RWPE1 (cell line): ENCODE data around the gene CD46.
A peak's percentile ranks its signal among the peaks of the same experiment; 100 is the strongest.
"Not testable (repeated sequence)": the region's sequence is repeated elsewhere in the genome, so short reads cannot be mapped to it uniquely, and the experiment has no call there.

Experiments used
- CTCF ChIA-PET: fragments of 350-600 bp; sonication (Branson Sonifier 250); formaldehyde crosslinking; extraction: SDS; loops from one replicate; lab custom pipeline; 2021; lab: Yijun Ruan, JAX
- POLR2A ChIA-PET: fragments of 400-600 bp; formaldehyde crosslinking; extraction: SDS; loops from one replicate; lab custom pipeline; 2020; ENCODE audit warnings: antibody characterized with exemption; ENCODE audit not compliant: low non-redundant PET; lab: Yijun Ruan, JAX
- DNase-seq: peaks from one replicate; pipeline ENCODE4 v3.0.0; 2012; ENCODE audit warnings: low spot score
- H3K27ac ChIP-seq: fragments of 450-650 bp; 2 replicates; pipeline ENCODE4 v1.5.1; 2017
- CTCF ChIP-seq: fragments of 450-650 bp; conservative IDR thresholded peaks from 2 replicates; pipeline ENCODE4 v1.5.1; 2017; ENCODE audit warnings: low read depth, mild to moderate bottlenecking

Gene CD46

GRCh38 chr1:207745839-207746767 lies 5.8 kb upstream of the CD46 start:
- POLR2A ChIA-PET = no interaction called here

GRCh38 chr1:207747627-207748492 lies 4.0 kb upstream of the CD46 start:
- no peak overlapping the region for H3K27ac ChIP-seq

More at GRCh38 chr1:207745839-207746767, 5.8 kb upstream of the CD46 start:
- DNase-seq = no peak
- TF ChIP-seq CTCF = no peak
- CTCF ChIA-PET = interaction anchor here (0.7 kb wide), 2 partner anchors 68 to 1955 kb away, joined by 3 to 6 read pairs; no protein-coding TSS in a partner anchor
- H3K27ac ChIP-seq = no peak overlapping the region

DNA sequence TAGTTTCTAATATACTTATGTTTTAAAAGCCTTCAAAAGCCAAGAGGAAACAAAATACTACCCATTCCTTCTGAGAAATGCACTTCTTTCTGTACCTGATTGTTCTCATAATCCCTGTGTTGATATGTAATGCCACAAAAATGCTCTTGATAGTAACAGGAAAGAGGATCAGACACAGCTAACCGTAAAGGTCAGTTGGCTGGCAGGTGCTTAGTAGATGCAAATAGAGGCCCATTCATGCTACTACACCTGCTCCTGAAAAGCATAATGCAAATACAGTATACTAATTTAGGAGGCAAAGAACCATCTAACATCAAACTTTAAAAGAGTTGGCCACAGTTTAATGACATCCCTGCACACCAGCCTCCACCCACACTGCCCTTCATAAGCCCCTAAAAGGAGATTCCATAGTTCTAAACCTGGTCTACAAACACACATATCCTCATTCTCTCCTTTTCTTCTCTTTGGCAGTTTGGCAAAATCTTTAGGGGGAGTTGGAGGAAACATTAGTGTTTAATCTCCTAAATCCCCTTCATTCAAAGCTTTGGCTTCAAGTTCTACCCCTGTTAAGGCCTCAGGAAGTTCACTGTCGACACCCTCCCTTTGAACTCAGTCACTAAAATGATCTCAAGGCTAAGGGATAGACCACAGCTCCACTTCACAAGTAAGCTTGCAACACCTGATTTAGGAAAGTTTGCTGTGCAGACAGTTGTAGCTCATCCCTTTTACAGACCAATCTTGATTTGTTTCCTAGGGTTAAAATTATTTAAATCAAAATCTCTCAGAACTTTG lies 2.9 kb upstream of the CD46 start:
- ChIA-PET CTCF (no interaction called here), POLR2A (no interaction called here)
- H3K27ac ChIP-seq = no peak overlapping the region
- peak; percentile 10 for DNase-seq
- no peak for TF ChIP-seq CTCF

More at GRCh38 chr1:207747627-207748492, 4.0 kb upstream of the CD46 start:
- no peak for TF ChIP-seq CTCF
- DNase-seq = no peak
- ChIA-PET CTCF (interaction anchor here (0.8 kb wide), 1 partner anchor 491 kb away, joined by 4 read pairs; no protein-coding TSS in a partner anchor), POLR2A (no interaction called here)

DNA sequence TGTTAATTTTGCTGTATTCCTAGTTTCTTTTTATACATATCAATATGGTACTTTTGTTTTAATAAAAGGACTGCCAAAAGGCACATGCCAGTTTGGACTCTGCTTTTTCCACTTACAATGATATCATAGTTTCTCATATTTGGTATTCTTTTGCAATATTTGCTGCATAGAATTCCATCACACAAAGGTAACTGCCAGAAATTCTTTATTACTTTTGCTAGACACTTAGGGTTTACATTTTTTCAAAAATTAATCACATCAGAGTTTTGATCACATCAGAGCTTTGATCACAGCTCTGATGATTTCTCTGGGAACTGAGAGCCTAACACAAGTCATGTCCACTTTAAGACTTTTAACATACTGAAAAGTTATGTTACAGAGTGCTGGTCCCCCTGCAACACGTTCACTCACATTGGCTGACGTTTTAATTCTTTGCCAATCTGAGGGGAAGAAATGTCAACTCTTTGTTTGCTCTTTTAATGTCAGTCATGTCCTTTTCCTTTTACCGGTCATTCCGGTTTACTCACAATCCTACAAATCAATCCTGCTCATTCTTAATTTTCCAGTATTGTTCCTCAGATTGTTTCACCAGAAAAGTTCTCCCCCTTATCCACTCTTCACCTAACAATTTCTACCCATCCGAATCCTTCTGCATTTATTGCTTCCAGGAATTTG lies 1.1 kb upstream of the CD46 start:
- ChIA-PET POLR2A (no interaction called here), CTCF (no interaction called here)
- no peak for DNase-seq
- TF ChIP-seq CTCF = no peak
- H3K27ac ChIP-seq = no peak overlapping the region

DNA sequence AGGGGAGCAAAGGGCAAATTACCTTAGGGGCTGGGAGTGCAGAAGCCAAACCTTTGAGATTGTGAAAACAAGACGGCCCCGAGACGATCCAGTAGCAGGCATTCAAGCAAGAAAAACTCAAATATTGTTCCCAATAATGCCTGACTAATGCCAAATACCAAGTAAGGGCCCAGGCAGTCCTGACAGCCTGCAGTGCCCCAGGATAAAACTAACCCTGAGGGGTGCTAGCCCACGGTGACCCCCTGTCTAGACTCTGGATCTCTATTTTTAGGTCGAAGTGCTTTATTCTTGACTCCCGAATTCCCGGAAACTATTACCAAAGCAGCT lies 428 bp upstream of the CD46 start:
- DNase-seq, CTCF ChIA-PET, POLR2A ChIA-PET: not testable (repeated sequence)
- peak overlapping the region; percentile 94 for H3K27ac ChIP-seq

GRCh38 chr1:207752456-207752998 lies 673 bp downstream of the CD46 start:
- ChIA-PET POLR2A (no interaction called here), CTCF (interaction anchor here (0.6 kb wide), 3 partner anchors 60 to 132 kb away, joined by 3 to 6 read pairs (median 4); no protein-coding TSS in a partner anchor)
- DNase-seq = peak; percentile 7
- peak overlapping the region; percentile 94 for H3K27ac ChIP-seq
- no peak for TF ChIP-seq CTCF
